ENCODE results near the gene CDC42SE1. TPM values are rescaled to one million over a fixed set of nuclear protein-coding genes. Genes with fewer than 3 reads are reported as not detected.
A peak's percentile ranks its signal among the peaks of the same experiment; 100 is the strongest.
"Not testable (repeated sequence)": the region's sequence is repeated elsewhere in the genome, so short reads cannot be mapped to it uniquely, and the experiment has no call there.

The CDC42SE1 gene
- total RNA-seq, result 100 to 1,000 TPM; 214 to 235 TPM

GRCh38 chr1:151059109-151060006 is at the start of gene CDC42SE1:
CDC42SE1 (minus strand) TSS chr1:151059622; CDS start chr1:151055730, 3,892 bp downstream.
- peak within 1 kb of the TSS; percentile 96 for H3K27ac Mint-ChIP-seq
- DNase-seq (peak; percentile 92), ATAC-seq (peak; percentile 80)
- no peaks in the 10 kb centered on the region for H3K9me3 Mint-ChIP-seq (ENCODE audit: low read depth)
- no peaks in the 10 kb centered on the region for H3K27me3 Mint-ChIP-seq
- peak within 1 kb of the TSS; percentile 91 for H3K4me3 Mint-ChIP-seq
- H3K36me3 Mint-ChIP-seq, result peaks cover 43% of the 10 kb centered on the region
- H3K4me1 Mint-ChIP-seq, result peaks cover 53% of the 10 kb centered on the region
- CTCF ChIA-PET, result interaction anchor here (0.6 to 8.3 kb wide), 15 partner anchors 9 to 129 kb away, joined by 3 to 71 read pairs (median 4); partner anchors contain the start of genes C1orf56, GABPB2, MINDY1 and TNFAIP8L2

GRCh38 chr1:151108331-151108730 is 48.9 kb upstream of the CDC42SE1 start:
- DNase-seq (no peak), ATAC-seq (no peak)
- Mint-ChIP-seq H3K9me3 (ENCODE audit: low read depth) (no peaks in the 10 kb centered on the region), H3K27me3 (no peaks in the 10 kb centered on the region), H3K36me3 (peaks cover 5% of the 10 kb centered on the region), H3K4me3 (no peak overlapping the region), H3K27ac (no peak overlapping the region), H3K4me1 (no peaks in the 10 kb centered on the region)
- CTCF ChIA-PET, result interaction anchor here (1.4 to 1.9 kb wide), 2 partner anchors 9 to 144 kb away, joined by 3 to 7 read pairs; no protein-coding TSS in a partner anchor

GRCh38 chr1:151106894-151107293 is 47.5 kb upstream of the CDC42SE1 start:
- Mint-ChIP-seq H3K27me3 (no peaks in the 10 kb centered on the region), H3K4me1 (no peaks in the 10 kb centered on the region), H3K4me3 (no peak overlapping the region), H3K9me3 (ENCODE audit: low read depth) (no peaks in the 10 kb centered on the region), H3K36me3 (peaks cover 5% of the 10 kb centered on the region), H3K27ac (no peak overlapping the region)
- DNase-seq (no peak), ATAC-seq (no peak)
- CTCF ChIA-PET, result no interaction called here

- ATAC-seq, result no peak
- no peak for DNase-seq
- H3K27ac Mint-ChIP-seq, result no peak overlapping the region
- peaks cover under 1% of the 10 kb centered on the region for H3K36me3 Mint-ChIP-seq
- H3K4me1 Mint-ChIP-seq, result no peaks in the 10 kb centered on the region
- CTCF ChIA-PET, result interaction anchor here (0.6 kb wide), 1 partner anchor 51 kb away, joined by 3 read pairs; no protein-coding TSS in a partner anchor
- no peak overlapping the region for H3K4me3 Mint-ChIP-seq
- no peaks in the 10 kb centered on the region for H3K27me3 Mint-ChIP-seq
- no peaks in the 10 kb centered on the region for H3K9me3 Mint-ChIP-seq (ENCODE audit: low read depth)
Observed at GRCh38 chr1:151104630-151105029, 45.2 kb upstream of the CDC42SE1 start.

GRCh38 chr1:151098126-151098525 is 38.7 kb upstream of the CDC42SE1 start:
- peaks cover 2% of the 10 kb centered on the region for H3K36me3 Mint-ChIP-seq
- no peak overlapping the region for H3K27ac Mint-ChIP-seq
- H3K4me1 Mint-ChIP-seq, result no peaks in the 10 kb centered on the region
- H3K4me3 Mint-ChIP-seq, result no peak overlapping the region
- ATAC-seq (no peak), DNase-seq (no peak)
- CTCF ChIA-PET, result interaction anchor here (2.5 to 7.4 kb wide), 3 partner anchors 59 to 154 kb away, joined by 27 to 157 read pairs (median 29); partner anchors contain the start of gene TNFAIP8L2
- H3K27me3 Mint-ChIP-seq, result no peaks in the 10 kb centered on the region
- H3K9me3 Mint-ChIP-seq (ENCODE audit: low read depth), result no peaks in the 10 kb centered on the region

GRCh38 chr1:151097426-151097825 is 38.0 kb upstream of the CDC42SE1 start:
- not testable (repeated sequence) for H3K4me1 Mint-ChIP-seq; ATAC-seq; H3K27ac Mint-ChIP-seq; DNase-seq; H3K4me3 Mint-ChIP-seq; H3K36me3 Mint-ChIP-seq; H3K27me3 Mint-ChIP-seq; H3K9me3 Mint-ChIP-seq (ENCODE audit: low read depth)
- CTCF ChIA-PET, result interaction anchor here (1.2 to 7.4 kb wide), 4 partner anchors 9 to 154 kb away, joined by 4 to 157 read pairs (median 16); partner anchors contain the start of genes CDC42SE1 and TNFAIP8L2

- H3K27me3 Mint-ChIP-seq, result no peaks in the 10 kb centered on the region
- no peak for ATAC-seq
- CTCF ChIA-PET, result interaction anchor here (0.8 to 3.2 kb wide), 2 partner anchors 14 to 61 kb away, joined by 4 to 13 read pairs; no protein-coding TSS in a partner anchor
- H3K27ac Mint-ChIP-seq, result no peak overlapping the region
- H3K4me1 Mint-ChIP-seq, result peaks cover 2% of the 10 kb centered on the region
- H3K9me3 Mint-ChIP-seq (ENCODE audit: low read depth), result no peaks in the 10 kb centered on the region
- no peak for DNase-seq
- no peak overlapping the region for H3K4me3 Mint-ChIP-seq
- H3K36me3 Mint-ChIP-seq, result peaks cover 3% of the 10 kb centered on the region
Observed at GRCh38 chr1:151085953-151086559, 26.6 kb upstream of the CDC42SE1 start.

GRCh38 chr1:151072224-151072623 is 12.8 kb upstream of the CDC42SE1 start:
- CTCF ChIA-PET, result interaction anchor here (1.3 to 4.3 kb wide), 8 partner anchors 11 to 91 kb away, joined by 3 to 69 read pairs (median 8); partner anchors contain the start of genes CDC42SE1, MLLT11 and TNFAIP8L2
- no peaks in the 10 kb centered on the region for H3K27me3 Mint-ChIP-seq
- no peak for ATAC-seq
- peaks cover 26% of the 10 kb centered on the region for H3K4me1 Mint-ChIP-seq
- peak overlapping the region; percentile 90 for H3K4me3 Mint-ChIP-seq
- peak overlapping the region; percentile 98 for H3K27ac Mint-ChIP-seq
- no peaks in the 10 kb centered on the region for H3K9me3 Mint-ChIP-seq (ENCODE audit: low read depth)
- peaks cover 6% of the 10 kb centered on the region for H3K36me3 Mint-ChIP-seq
- no peak for DNase-seq

- CTCF ChIA-PET, result interaction anchor here (0.6 to 4.3 kb wide), 25 partner anchors 10 to 328 kb away, joined by 3 to 69 read pairs (median 3); partner anchors contain the start of genes C1orf56, CDC42SE1, LYSMD1 and MINDY1
- ATAC-seq, result peak; percentile 85
- H3K9me3 Mint-ChIP-seq (ENCODE audit: low read depth), result no peaks in the 10 kb centered on the region
Observed at GRCh38 chr1:151070474-151071276, 11.3 kb upstream of the CDC42SE1 start, which contains the start of gene GABPB2. GABPB2 (plus strand) TSS chr1:151070761; CDS start chr1:151088190, 17,429 bp downstream.

GRCh38 chr1:151069103-151069486 is 9.7 kb upstream of the CDC42SE1 start:
- peaks cover 2% of the 10 kb centered on the region for H3K36me3 Mint-ChIP-seq
- peak overlapping the region; percentile 98 for H3K27ac Mint-ChIP-seq
- no peaks in the 10 kb centered on the region for H3K9me3 Mint-ChIP-seq (ENCODE audit: low read depth)
- ATAC-seq (no peak), DNase-seq (no peak)
- CTCF ChIA-PET, result interaction anchor here (1.9 to 4.3 kb wide), 3 partner anchors 9 to 14 kb away, joined by 12 to 69 read pairs (median 16); partner anchors contain the start of genes CDC42SE1 and MLLT11
- peaks cover 26% of the 10 kb centered on the region for H3K4me1 Mint-ChIP-seq
- no peaks in the 10 kb centered on the region for H3K27me3 Mint-ChIP-seq
- H3K4me3 Mint-ChIP-seq, result peak overlapping the region; percentile 90

More at GRCh38 chr1:151070474-151071276, 11.3 kb upstream of the CDC42SE1 start, which contains the start of gene GABPB2:
- DNase-seq, result peak; percentile 91
- Mint-ChIP-seq H3K27ac (peak within 1 kb of the TSS; percentile 98), H3K4me1 (peaks cover 26% of the 10 kb centered on the region), H3K36me3 (peaks cover 6% of the 10 kb centered on the region), H3K4me3 (peak within 1 kb of the TSS; percentile 90), H3K27me3 (no peaks in the 10 kb centered on the region)

GRCh38 chr1:151067185-151067584 is 7.8 kb upstream of the CDC42SE1 start:
- Mint-ChIP-seq H3K9me3 (ENCODE audit: low read depth) (no peaks in the 10 kb centered on the region), H3K36me3 (no peaks in the 10 kb centered on the region), H3K27me3 (no peaks in the 10 kb centered on the region), H3K4me1 (peaks cover 22% of the 10 kb centered on the region), H3K4me3 (no peak overlapping the region), H3K27ac (no peak overlapping the region)
- CTCF ChIA-PET, result interaction anchor here (1.2 to 2.9 kb wide), 5 partner anchors 8 to 94 kb away, joined by 3 to 12 read pairs (median 10); partner anchors contain the start of genes C1orf56 and CDC42SE1
- DNase-seq (no peak), ATAC-seq (no peak)

GRCh38 chr1:151065089-151065645 is 5.7 kb upstream of the CDC42SE1 start:
- no peak for ATAC-seq
- DNase-seq, result no peak
- Mint-ChIP-seq H3K4me3 (no peak overlapping the region), H3K27me3 (no peaks in the 10 kb centered on the region), H3K4me1 (peaks cover 31% of the 10 kb centered on the region), H3K9me3 (ENCODE audit: low read depth) (no peaks in the 10 kb centered on the region), H3K36me3 (no peaks in the 10 kb centered on the region), H3K27ac (no peak overlapping the region)
- CTCF ChIA-PET, result interaction anchor here (0.9 to 1.2 kb wide), 3 partner anchors 17 to 58 kb away, joined by 3 to 4 read pairs (median 3); partner anchors contain the start of gene MINDY1
